Activated CD4-positive, alpha-beta T cell treated with anti-CD3 and anti-CD28 coated beads for 36 hours (primary cell): ENCODE measurements around the gene CACNA2D1. TPM values are rescaled to one million over a fixed set of nuclear protein-coding genes. Genes with fewer than 3 reads are reported as not detected.

Experiments
- ATAC-seq: fragments of 200-7000 bp; cut with Tn5 transposase; one replicate; pipeline ENCODE4 v1.10.0; 2021; ENCODE audit warnings: mild to moderate bottlenecking, moderate library complexity
- CTCF ChIA-PET: fragments of 350-600 bp; sonication (Branson Sonifier 250); formaldehyde crosslinking; loops from one replicate; lab custom pipeline; 2021; ENCODE audit warnings: antibody characterized with exemption; lab: Charles Lee
- POLR2A ChIA-PET: fragments of 350-600 bp; sonication (Branson Sonifier 250); formaldehyde crosslinking; loops from one replicate; lab custom pipeline; 2021; ENCODE audit warnings: antibody characterized with exemption, inconsistent platforms; lab: Charles Lee
- DNase-seq: peaks from one replicate; pipeline ENCODE4 v3.0.0-alpha.2; 2020
- H3K27ac Mint-ChIP-seq: one replicate; pipeline ENCODE4 v1.8.0; 2021; ENCODE audit warnings: mixed read lengths
- H3K27me3 Mint-ChIP-seq: one replicate; pipeline ENCODE4 v1.8.0; 2021; ENCODE audit warnings: mixed read lengths
- H3K36me3 Mint-ChIP-seq: one replicate; pipeline ENCODE4 v1.8.0; 2021; ENCODE audit warnings: low read depth, mixed read lengths
- H3K4me1 Mint-ChIP-seq: one replicate; pipeline ENCODE4 v1.8.0; 2021; ENCODE audit warnings: mixed read lengths
- H3K4me3 Mint-ChIP-seq: one replicate; pipeline ENCODE4 v1.8.0; 2021; ENCODE audit warnings: mild to moderate bottlenecking, moderate library complexity, mixed read lengths
- H3K9me3 Mint-ChIP-seq: one replicate; pipeline ENCODE4 v1.8.0; 2021; ENCODE audit warnings: low read depth, mixed read lengths
- intact Hi-C, 2 experiments: fragments of 100-400 bp; cut with DNase I in 1 of 2; cut with micrococcal nuclease in 1 of 2; formaldehyde crosslinking; loops; one replicate each; pipeline versions ENCODE4 v1.14.2 to v1.15.1; 2022 to 2024; cut with DNase I, micrococcal nuclease
- total RNA-seq, 2 experiments: library from RNA; stranded (reverse); gene quantifications; one replicate each; pipeline ENCODE4 v1.2.3, GENCODE V29; 2021

CACNA2D1 gene
- total RNA-seq, 2 experiments from 2014 or later = not detected

GRCh38 chr7:82449910-82450309, 6.3 kb upstream of the CACNA2D1 start:
- no peak overlapping the region for H3K4me3 Mint-ChIP-seq
- H3K27ac Mint-ChIP-seq = no peak overlapping the region
- no peak for DNase-seq
- ChIA-PET CTCF (no interaction called here), POLR2A (no interaction called here)
- no peaks in the 10 kb centered on the region for H3K36me3 Mint-ChIP-seq
- H3K27me3 Mint-ChIP-seq = peaks cover 13% of the 10 kb centered on the region
- no peak for ATAC-seq
- H3K4me1 Mint-ChIP-seq = no peaks in the 10 kb centered on the region
- intact Hi-C loops = no loop called here
- H3K9me3 Mint-ChIP-seq = no peaks in the 10 kb centered on the region

GRCh38 chr7:82446897-82447296, 3.3 kb upstream of the CACNA2D1 start:
- DNase-seq (no peak), ATAC-seq (no peak)
- H3K36me3 Mint-ChIP-seq = peaks cover 3% of the 10 kb centered on the region
- peaks cover 4% of the 10 kb centered on the region for H3K4me1 Mint-ChIP-seq
- H3K27ac Mint-ChIP-seq = no peak overlapping the region
- ChIA-PET CTCF (interaction anchor here (2.3 kb wide), 1 partner anchor 34 kb away, joined by 5 read pairs; no protein-coding TSS in a partner anchor), POLR2A (no interaction called here)
- no peak overlapping the region for H3K4me3 Mint-ChIP-seq
- peaks cover 30% of the 10 kb centered on the region for H3K27me3 Mint-ChIP-seq
- H3K9me3 Mint-ChIP-seq = no peaks in the 10 kb centered on the region
- intact Hi-C loops = no loop called here

- Mint-ChIP-seq H3K9me3 (no peaks in the 10 kb centered on the region), H3K36me3 (peaks cover 3% of the 10 kb centered on the region), H3K27ac (no peak overlapping the region), H3K27me3 (peaks cover 34% of the 10 kb centered on the region), H3K4me3 (no peak overlapping the region), H3K4me1 (peaks cover 4% of the 10 kb centered on the region)
- intact Hi-C loops = no loop called here
- DNase-seq = no peak
- ChIA-PET CTCF (interaction anchor here (1.0 to 2.3 kb wide), 2 partner anchors 9 to 36 kb away, joined by 3 to 5 read pairs; no protein-coding TSS in a partner anchor), POLR2A (no interaction called here)
- ATAC-seq = no peak
These were observed 1.7 kb upstream of the CACNA2D1 start for GRCh38 chr7:82445271-82445670.

GRCh38 chr7:82444220-82444909, 788 bp upstream of the CACNA2D1 start:
- no peaks in the 10 kb centered on the region for H3K9me3 Mint-ChIP-seq
- CTCF ChIA-PET = no interaction called here
- H3K4me3 Mint-ChIP-seq = peak overlapping the region; percentile 44
- DNase-seq (no peak), ATAC-seq (no peak)
- H3K27me3 Mint-ChIP-seq = peaks cover 32% of the 10 kb centered on the region
- H3K4me1 Mint-ChIP-seq = peaks cover 4% of the 10 kb centered on the region
- H3K27ac Mint-ChIP-seq = no peak overlapping the region
- intact Hi-C loops = no loop called here
- POLR2A ChIA-PET = no interaction called here
- H3K36me3 Mint-ChIP-seq = peaks cover 3% of the 10 kb centered on the region

GRCh38 chr7:82443036-82443546, 486 bp downstream of the CACNA2D1 start:
- Mint-ChIP-seq H3K4me1 (peaks cover 4% of the 10 kb centered on the region), H3K27me3 (peaks cover 32% of the 10 kb centered on the region), H3K27ac (no peak overlapping the region), H3K36me3 (peaks cover 3% of the 10 kb centered on the region), H3K4me3 (peak overlapping the region; percentile 43), H3K9me3 (no peaks in the 10 kb centered on the region)
- ChIA-PET POLR2A (no interaction called here), CTCF (no interaction called here)
- intact Hi-C loops = no loop called here
- ATAC-seq (peak; percentile 57), DNase-seq (peak; percentile 7)

- intact Hi-C loops = no loop called here
- peaks cover 31% of the 10 kb centered on the region for H3K27me3 Mint-ChIP-seq
- H3K36me3 Mint-ChIP-seq = peaks cover 3% of the 10 kb centered on the region
- H3K4me1 Mint-ChIP-seq = peaks cover 4% of the 10 kb centered on the region
- no peak overlapping the region for H3K27ac Mint-ChIP-seq
- no peaks in the 10 kb centered on the region for H3K9me3 Mint-ChIP-seq
- no peak overlapping the region for H3K4me3 Mint-ChIP-seq
- ATAC-seq = no peak
- no peak for DNase-seq
- ChIA-PET CTCF (no interaction called here), POLR2A (no interaction called here)
These were observed 1.0 kb downstream of the CACNA2D1 start for GRCh38 chr7:82442492-82443035.

- intact Hi-C loops = no loop called here
- Mint-ChIP-seq H3K4me1 (peaks cover 4% of the 10 kb centered on the region), H3K4me3 (no peak overlapping the region), H3K27ac (no peak overlapping the region), H3K36me3 (peaks cover 3% of the 10 kb centered on the region), H3K27me3 (peaks cover 27% of the 10 kb centered on the region), H3K9me3 (no peaks in the 10 kb centered on the region)
- ChIA-PET CTCF (no interaction called here), POLR2A (no interaction called here)
- no peak for ATAC-seq
- no peak for DNase-seq
These were observed 1.7 kb downstream of the CACNA2D1 start for GRCh38 chr7:82441669-82442478.

- intact Hi-C loops = no loop called here
- ChIA-PET CTCF (no interaction called here), POLR2A (no interaction called here)
- Mint-ChIP-seq H3K36me3 (no peaks in the 10 kb centered on the region), H3K4me3 (no peak overlapping the region), H3K9me3 (no peaks in the 10 kb centered on the region), H3K27ac (no peak overlapping the region), H3K27me3 (peaks cover 13% of the 10 kb centered on the region), H3K4me1 (peaks cover 4% of the 10 kb centered on the region)
- DNase-seq = no peak
- ATAC-seq = no peak
These were observed 5.1 kb downstream of the CACNA2D1 start for GRCh38 chr7:82438521-82438920.

GRCh38 chr7:82435769-82436168, 7.8 kb downstream of the CACNA2D1 start:
- DNase-seq = no peak
- intact Hi-C loops = no loop called here
- Mint-ChIP-seq H3K4me1 (no peaks in the 10 kb centered on the region), H3K27ac (no peak overlapping the region), H3K36me3 (no peaks in the 10 kb centered on the region), H3K4me3 (no peak overlapping the region), H3K27me3 (no peaks in the 10 kb centered on the region), H3K9me3 (no peaks in the 10 kb centered on the region)
- POLR2A ChIA-PET = interaction anchor here (0.7 kb wide), 1 partner anchor 152 kb away, joined by 3 read pairs; no protein-coding TSS in a partner anchor
- CTCF ChIA-PET = interaction anchor here (0.6 to 0.7 kb wide), 2 partner anchors 10 to 701 kb away, joined by 3 read pairs; no protein-coding TSS in a partner anchor
- no peak for ATAC-seq

GRCh38 chr7:82434275-82435022, 9.1 kb downstream of the CACNA2D1 start:
- ATAC-seq = no peak

GRCh38 chr7:82433507-82433906, 10.1 kb downstream of the CACNA2D1 start:
- no peak for DNase-seq
- no peak overlapping the region for H3K4me3 Mint-ChIP-seq
- intact Hi-C loops = no loop called here
- H3K4me1 Mint-ChIP-seq = no peaks in the 10 kb centered on the region
- CTCF ChIA-PET = no interaction called here
- no peaks in the 10 kb centered on the region for H3K36me3 Mint-ChIP-seq
- POLR2A ChIA-PET = no interaction called here
- no peak overlapping the region for H3K27ac Mint-ChIP-seq
- H3K27me3 Mint-ChIP-seq = no peaks in the 10 kb centered on the region
- no peaks in the 10 kb centered on the region for H3K9me3 Mint-ChIP-seq
- ATAC-seq = no peak

More at GRCh38 chr7:82434275-82435022, 9.1 kb downstream of the CACNA2D1 start:
- H3K27ac Mint-ChIP-seq = no peak overlapping the region
- CTCF ChIA-PET = no interaction called here
- no peak overlapping the region for H3K4me3 Mint-ChIP-seq
- H3K9me3 Mint-ChIP-seq = no peaks in the 10 kb centered on the region
- H3K4me1 Mint-ChIP-seq = no peaks in the 10 kb centered on the region
- H3K27me3 Mint-ChIP-seq = no peaks in the 10 kb centered on the region
- no peak for DNase-seq
- intact Hi-C loops = no loop called here
- no peaks in the 10 kb centered on the region for H3K36me3 Mint-ChIP-seq
- POLR2A ChIA-PET = no interaction called here
